ENCODE results near the gene MPDZ.

GRCh38 chr9:13131416-13131815 is 148.1 kb downstream of the MPDZ start:
- no peak for TF ChIP-seq POLR2A (IDR thresholded peaks at IDR 0.05)
- no peak for TF ChIP-seq CTCF (IDR thresholded peaks at IDR 0.05)
- no peak for TF ChIP-seq POLR2AphosphoS5 (IDR thresholded peaks at IDR 0.05)

Measured in stomach (tissue), 4 donors.